ENCODE data around the gene CPN1. TPM values are rescaled to one million over a fixed set of nuclear protein-coding genes. Genes with fewer than 3 reads are reported as not detected.
"Not testable (repeated sequence)": the region's sequence is repeated elsewhere in the genome, so short reads cannot be mapped to it uniquely, and the experiment has no call there.

The CPN1 gene
- total and polyA plus RNA-seq, 9 of the 15 experiments (the other 6 are each of a cell fraction or from before 2014, with no cell fraction given): 0.15 to 0.17 TPM; not detected in 7

- FAIRE-seq (no peak), DNase-seq (ENCODE audit: extremely low read depth in 1 of 4, low spot score in 3 of 4) (no peak), ATAC-seq (peak; percentile 20; the same call in 1 of the 3 replicates)
- Histone ChIP-seq H3K4me1 (replicated peaks in 1 of 2; ENCODE audit: control insufficient read depth in 2 of 2, insufficient read depth in 2 of 2, low read length in 2 of 2) (peaks cover 0 to 8% of the 10 kb centered on the region in 2 experiments; a peak in 2 of 5 replicates), H3K27me3 (ENCODE audit: control insufficient read depth in 2 of 2, insufficient read depth in 2 of 2, low read length in 2 of 2) (no peaks in the 10 kb centered on the region), H3K36me3 (ENCODE audit: control insufficient read depth, insufficient read depth, low read length) (no peaks in the 10 kb centered on the region), H3K79me2 (ENCODE audit: control insufficient read depth, insufficient read depth, low read length) (no peaks in the 10 kb centered on the region), H3K9me1 (ENCODE audit: control insufficient read depth, insufficient read depth, low read length) (no peaks in the 10 kb centered on the region), H3K27ac (ENCODE audit: extremely low read depth, low read depth, low read length) (no peak overlapping the region), H3K9ac (ENCODE audit: insufficient read depth in 1 of 2, low read depth in 2 of 2, low read length in 2 of 2) (peak overlapping the region in 1 of 2 experiments; percentile 72; a peak in 1 of 4 replicates), H3K4me3 (no peak overlapping the region), H3K9me3 (replicated peaks; ENCODE audit: control insufficient read depth, insufficient read depth, low read depth, low read length) (no peaks in the 10 kb centered on the region), H2AFZ (ENCODE audit: low read depth, low read length) (peak overlapping the region; percentile 76; the same call in 1 of the 2 replicates), H3K4me2 (ENCODE audit: insufficient read depth, low read length) (0 out of 2 replicates have a peak overlapping the region, but pooled peaks have one; percentile 18), H4K20me1 (replicated peaks; ENCODE audit: control insufficient read depth, insufficient read depth, low read length) (no peaks in the 10 kb centered on the region)
- ChIA-PET POLR2A (interaction anchor here (0.5 to 0.7 kb wide), 3 partner anchors 15 to 146 kb away, joined by 3 read pairs; no protein-coding TSS in a partner anchor), CTCF (ENCODE audit: low intra/inter-chr PET ratio) (no interaction called here)
- no peak for TF ChIP-seq POLR2H (tag; IDR thresholded peaks at IDR 0.05; ENCODE audit: low read depth)
- in situ Hi-C loops (cut with MboI) (no loop called here), intact Hi-C loops (cut with micrococcal nuclease) (no loop called here)
- BruUV-seq (replicated peaks): no TSS peak
- 31% methylated on average over 7 of the region's 8 CpGs for WGBS (ENCODE audit: insufficient coverage, low coverage, missing lambda C conversion rate)
These were observed 47.3 kb upstream of the CPN1 start for GRCh38 chr10:100128951-100129350.

DNA sequence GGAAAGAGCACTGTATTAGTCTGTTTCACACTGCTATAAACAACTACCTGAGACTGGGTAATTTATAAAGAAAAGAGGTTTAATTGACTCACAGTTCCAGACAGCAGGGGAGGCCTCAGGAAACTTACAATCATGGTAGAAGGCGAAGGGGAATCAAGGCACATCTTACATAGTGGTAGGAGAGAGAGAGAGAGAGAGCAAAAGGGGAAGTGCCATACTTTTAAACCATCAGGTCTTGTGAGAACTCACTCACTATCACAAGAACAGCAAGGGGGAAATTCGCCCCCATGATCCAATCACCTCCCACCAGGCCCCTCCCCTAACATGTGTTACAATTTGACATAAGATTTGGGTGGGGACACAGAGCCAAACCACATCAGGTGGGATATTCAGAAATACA is 43.7 kb upstream of the CPN1 start:
- POLR2A ChIA-PET; H3K36me3 ChIP-seq (ENCODE audit: control insufficient read depth, insufficient read depth, low read length); H3K9me3 ChIP-seq (replicated peaks; ENCODE audit: control insufficient read depth, insufficient read depth, low read depth, low read length); H3K27me3 ChIP-seq (ENCODE audit: control insufficient read depth in 2 of 2, insufficient read depth in 2 of 2, low read length in 2 of 2); H3K4me3 ChIP-seq; ATAC-seq; FAIRE-seq; CTCF ChIA-PET (ENCODE audit: low intra/inter-chr PET ratio); BruUV-seq (replicated peaks); intact Hi-C loops (cut with micrococcal nuclease); DNase-seq (ENCODE audit: extremely low read depth in 1 of 4, low spot score in 3 of 4); H3K4me2 ChIP-seq (ENCODE audit: insufficient read depth, low read length); H4K20me1 ChIP-seq (replicated peaks; ENCODE audit: control insufficient read depth, insufficient read depth, low read length); H3K9ac ChIP-seq (ENCODE audit: insufficient read depth in 1 of 2, low read depth in 2 of 2, low read length in 2 of 2); H3K9me1 ChIP-seq (ENCODE audit: control insufficient read depth, insufficient read depth, low read length); H3K27ac ChIP-seq (ENCODE audit: extremely low read depth, low read depth, low read length); H3K79me2 ChIP-seq (ENCODE audit: control insufficient read depth, insufficient read depth, low read length); H2AFZ ChIP-seq (ENCODE audit: low read depth, low read length); in situ Hi-C loops (cut with MboI); H3K4me1 ChIP-seq (replicated peaks in 1 of 2; ENCODE audit: control insufficient read depth in 2 of 2, insufficient read depth in 2 of 2, low read length in 2 of 2): not testable (repeated sequence)
- peak; percentile 64 for TF ChIP-seq SPI1 (IDR thresholded peaks at IDR 0.05; ENCODE audit: borderline replicate concordance, low read depth, low read length)
- WGBS (ENCODE audit: insufficient coverage, low coverage, missing lambda C conversion rate): 19% methylated on average over 2 of the region's 2 CpGs

All from K562 (cell line).